Stimulated activated CD8-positive, alpha-beta memory T cell treated with anti-CD3 and anti-CD28 coated beads, Interleukin-7, amount 100 ng/mL, for 24 hours (primary cell): ENCODE results near the gene CMSS1.

Experiments used
- DNase-seq: peaks from one replicate; pipeline ENCODE4 v3.0.0-alpha.2; 2020; ENCODE audit warnings: low read depth

The CMSS1 gene

DNA sequence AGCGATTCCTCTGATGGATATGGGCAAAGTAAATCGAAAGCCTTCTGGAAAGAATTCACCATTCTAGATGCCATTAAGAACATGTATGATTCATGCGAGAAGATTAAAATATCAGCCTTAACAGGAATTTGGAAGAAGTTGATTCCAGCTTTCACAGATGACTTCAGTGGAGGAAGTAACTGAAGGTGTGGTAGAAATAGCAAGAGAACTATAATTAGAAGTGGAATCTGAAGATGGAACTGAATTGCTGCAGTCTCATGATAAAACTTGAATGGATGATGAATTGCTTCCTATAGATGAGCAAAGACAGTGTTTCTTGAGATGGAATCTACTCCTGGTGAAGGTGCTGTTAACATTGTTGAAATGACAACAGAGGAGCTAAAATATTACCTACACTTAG lies 413.0 kb downstream of the CMSS1 start:
- DNase-seq, result no peak
